HL-60/S4 treated with phorbol 12-myristate 13-acetate at 8.2 ng/mL for 4 days and 3 days (cell line): ENCODE measurements around the gene CNTRL.
"Not testable (repeated sequence)": the region's sequence is repeated elsewhere in the genome, so short reads cannot be mapped to it uniquely, and the experiment has no call there.

ENCODE experiments used
- in situ Hi-C: fragments of 300-500 bp; cut with MboI; formaldehyde crosslinking; loops from 2 replicates; pipeline ENCODE4 v1.15.0; 2022; ENCODE audit warnings: low sequenced_read_pairs

CNTRL gene

DNA sequence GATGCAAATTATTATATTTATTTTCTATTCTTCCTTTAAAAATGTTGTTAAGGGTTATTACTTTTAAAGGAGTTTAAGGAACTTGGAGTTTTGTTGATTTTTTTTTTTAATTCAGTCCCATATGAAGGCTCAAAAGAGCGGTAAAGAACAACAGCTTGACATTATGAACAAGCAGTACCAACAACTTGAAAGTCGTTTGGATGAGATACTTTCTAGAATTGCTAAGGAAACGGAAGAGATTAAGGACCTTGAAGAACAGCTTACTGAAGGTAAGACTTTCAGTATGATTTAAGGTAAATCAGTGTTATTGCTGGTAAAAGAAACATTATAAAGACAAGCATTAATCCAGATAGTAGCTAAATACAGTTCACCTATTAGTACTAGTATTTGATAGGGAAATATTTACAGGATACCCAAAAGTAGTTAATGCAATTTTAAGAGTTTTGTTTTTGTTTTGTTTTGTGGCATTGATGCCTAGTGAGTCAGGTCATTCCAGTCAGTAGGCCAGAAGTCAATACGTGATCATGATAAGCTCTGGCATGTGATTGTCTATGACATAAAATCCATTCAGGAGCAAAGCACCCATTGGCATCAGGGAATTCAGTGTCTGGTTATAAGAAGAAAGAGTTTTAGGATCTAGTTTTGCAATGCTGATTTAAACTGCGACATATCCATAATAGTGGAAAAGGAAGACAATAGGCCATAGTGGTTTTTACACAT is 49.2 kb downstream of the CNTRL start:
- in situ Hi-C loops = no loop called here

GRCh38 chr9:121125590-121125989 is 50.8 kb downstream of the CNTRL start:
- in situ Hi-C loops = no loop called here

- in situ Hi-C loops = not testable (repeated sequence)
Observed at GRCh38 chr9:121129384-121129783, 54.6 kb downstream of the CNTRL start.

DNA sequence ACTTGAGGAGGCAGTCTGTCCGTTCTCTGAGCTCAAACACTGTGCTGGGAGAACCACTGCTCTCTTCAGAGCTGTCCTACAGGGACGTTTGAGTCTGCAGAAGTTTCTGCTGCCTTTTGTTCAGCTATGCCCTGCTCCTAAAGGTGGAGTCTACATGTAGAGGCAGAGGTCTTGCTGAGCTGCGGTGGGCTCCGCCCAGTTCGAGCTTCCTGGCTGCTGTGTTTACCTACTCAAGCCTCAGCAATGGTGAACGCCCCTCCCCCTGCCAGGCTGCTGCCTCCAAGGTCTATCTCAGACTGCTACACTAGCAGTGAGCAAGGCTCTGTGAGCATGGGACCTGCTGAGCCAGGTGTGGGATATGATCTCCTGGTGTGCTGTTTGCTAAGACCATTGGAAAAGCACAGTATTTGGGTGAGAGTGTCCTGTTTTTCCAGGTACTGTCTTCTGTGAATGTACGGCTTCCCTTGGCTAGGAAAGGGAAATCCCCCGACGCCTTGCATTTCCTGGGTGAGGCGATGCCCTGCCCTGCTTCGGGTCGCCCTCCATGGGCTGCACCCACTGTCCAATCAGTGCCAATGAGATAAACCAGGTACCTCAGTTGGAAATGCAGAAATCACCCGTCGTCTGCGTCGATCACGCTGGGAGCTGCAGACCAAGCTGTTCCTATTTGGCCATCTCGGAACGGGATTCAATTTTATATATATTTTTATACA is 58.5 kb downstream of the CNTRL start:
- in situ Hi-C loops = no loop called here

GRCh38 chr9:121135642-121136041 is 60.9 kb downstream of the CNTRL start:
- in situ Hi-C loops = no loop called here

DNA sequence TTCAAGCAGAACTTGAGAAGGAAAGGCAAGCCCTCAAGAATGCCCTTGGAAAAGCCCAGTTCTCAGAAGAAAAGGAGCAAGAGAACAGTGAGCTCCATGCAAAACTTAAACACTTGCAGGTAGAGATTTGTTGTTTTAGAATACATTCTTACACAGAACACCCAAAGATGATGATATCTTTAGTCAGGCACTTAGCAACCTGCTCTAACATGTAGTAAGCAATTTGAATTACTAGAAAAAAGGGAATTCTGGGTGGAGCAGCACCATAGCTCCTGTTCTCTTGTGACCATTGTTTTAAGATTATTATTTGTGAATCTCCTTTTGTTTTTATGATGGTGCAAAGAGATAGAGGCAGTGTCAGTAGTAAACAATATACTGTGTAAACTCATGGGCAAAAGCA is 63.8 kb downstream of the CNTRL start:
- in situ Hi-C loops = no loop called here

DNA sequence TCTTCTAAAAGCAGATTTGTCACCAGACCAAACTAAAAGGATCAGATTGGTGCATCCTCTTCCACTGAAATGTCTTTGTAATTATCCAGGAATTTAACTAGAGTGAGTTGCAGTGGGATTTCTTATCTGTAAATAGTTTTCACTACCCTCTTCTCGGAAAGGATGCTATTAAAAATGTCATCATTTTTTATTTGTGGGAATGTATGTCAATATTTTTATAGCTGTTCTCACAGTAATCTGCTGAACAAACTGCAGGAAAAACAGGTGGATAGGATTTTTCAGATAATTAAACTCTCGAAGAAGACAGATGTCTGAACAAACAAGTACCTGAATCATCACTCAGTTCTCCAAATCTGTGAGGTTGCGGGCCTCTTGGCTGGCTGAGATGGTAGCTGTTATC is 64.2 kb downstream of the CNTRL start:
- in situ Hi-C loops = no loop called here

DNA sequence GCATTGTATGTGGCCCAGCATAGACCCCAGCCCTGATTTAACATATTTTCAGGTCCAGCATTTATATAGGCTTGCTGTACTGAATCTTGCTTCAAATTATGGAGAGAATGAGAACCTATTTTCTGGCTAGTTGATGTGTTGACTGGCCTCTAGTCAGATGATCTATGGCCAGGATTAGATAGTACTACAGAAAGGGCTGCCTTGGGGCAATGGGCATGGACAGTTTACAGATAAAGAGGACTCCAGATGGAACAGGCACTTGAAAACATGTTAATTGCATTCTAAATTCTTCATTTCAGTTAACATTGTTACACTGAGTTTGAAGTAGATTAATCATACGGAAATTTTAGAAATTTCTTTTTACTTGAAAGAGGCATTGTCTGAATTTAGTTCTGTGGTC is 65.4 kb downstream of the CNTRL start:
- in situ Hi-C loops = no loop called here

GRCh38 chr9:121141306-121141705 is 66.6 kb downstream of the CNTRL start:
- in situ Hi-C loops = no loop called here

GRCh38 chr9:121141706-121142105 is 67.0 kb downstream of the CNTRL start:
- in situ Hi-C loops = no loop called here

DNA sequence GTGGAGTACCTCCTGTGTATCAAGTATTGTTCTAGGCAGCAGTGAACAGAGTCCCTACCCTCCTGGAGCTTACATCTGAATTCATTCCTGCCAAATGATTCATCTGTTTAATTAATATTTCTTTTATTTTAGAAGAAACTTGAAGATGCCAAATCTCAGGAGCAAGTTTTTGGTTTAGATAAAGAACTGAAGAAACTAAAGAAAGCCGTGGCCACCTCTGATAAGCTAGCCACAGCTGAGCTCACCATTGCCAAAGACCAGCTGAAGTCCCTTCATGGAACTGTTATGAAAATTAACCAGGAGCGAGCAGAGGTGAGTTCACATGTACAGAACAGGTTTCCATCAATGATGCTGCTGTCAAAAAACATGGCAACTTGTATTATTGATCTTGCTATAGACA is 69.0 kb downstream of the CNTRL start:
- in situ Hi-C loops = no loop called here

GRCh38 chr9:121144482-121144881 is 69.7 kb downstream of the CNTRL start:
- in situ Hi-C loops = no loop called here

DNA sequence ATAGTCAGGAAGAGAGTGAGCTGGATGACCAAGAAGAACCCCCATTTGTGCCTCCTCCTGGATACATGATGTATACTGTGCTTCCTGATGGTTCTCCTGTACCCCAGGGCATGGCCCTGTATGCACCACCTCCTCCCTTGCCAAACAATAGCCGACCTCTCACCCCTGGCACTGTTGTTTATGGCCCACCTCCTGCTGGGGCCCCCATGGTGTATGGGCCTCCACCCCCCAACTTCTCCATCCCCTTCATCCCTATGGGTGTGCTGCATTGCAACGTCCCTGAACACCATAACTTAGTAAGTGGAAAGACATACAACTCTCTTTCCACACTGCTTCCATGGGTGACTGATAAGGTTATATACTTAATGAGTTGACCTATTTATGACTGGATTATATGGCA is 75.4 kb downstream of the CNTRL start:
- in situ Hi-C loops = no loop called here

DNA sequence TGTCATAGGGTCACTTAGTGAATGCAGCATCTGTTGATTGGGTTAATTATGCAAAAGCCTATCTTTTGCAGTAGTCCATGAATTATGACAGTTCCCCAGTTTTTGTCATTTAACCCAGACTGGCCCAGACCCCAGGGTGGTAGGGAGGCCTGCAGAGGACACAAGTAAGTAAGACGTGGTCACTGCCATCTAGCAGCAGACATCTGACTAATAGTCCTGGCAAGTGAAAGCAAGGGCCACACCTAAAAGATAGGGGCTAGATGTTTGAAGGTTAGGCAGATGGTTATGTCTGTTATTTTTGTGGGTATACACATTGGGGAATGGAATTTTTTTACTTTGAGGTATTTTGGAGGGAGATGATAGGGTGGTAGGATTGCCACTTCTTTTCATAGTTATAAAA is 78.9 kb downstream of the CNTRL start:
- in situ Hi-C loops = no loop called here

- in situ Hi-C loops = no loop called here
Observed at GRCh38 chr9:121154782-121155181, 80.0 kb downstream of the CNTRL start.

DNA sequence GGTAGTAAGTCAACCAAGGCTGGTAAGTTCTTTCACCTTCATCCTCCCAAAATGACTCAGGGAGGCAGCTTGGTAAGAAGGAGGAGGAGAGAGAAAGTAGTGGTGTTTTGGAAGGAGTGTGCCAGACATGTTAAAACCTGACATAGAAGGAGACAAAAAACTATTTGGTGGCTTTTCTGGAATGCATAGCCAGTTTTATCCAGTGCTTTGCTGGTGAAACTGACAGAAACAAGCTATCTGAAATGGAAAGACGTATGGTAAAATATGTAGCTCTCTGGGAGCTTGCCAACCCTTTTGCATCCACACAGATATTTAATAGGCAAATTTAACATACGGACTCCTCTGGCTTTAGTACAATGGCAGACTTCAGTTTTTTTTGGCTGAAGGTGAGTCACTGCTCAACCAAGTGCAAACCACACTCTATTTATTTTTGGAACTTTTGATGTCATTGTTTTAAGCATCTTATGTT is 81.5 kb downstream of the CNTRL start:
- in situ Hi-C loops = no loop called here

DNA sequence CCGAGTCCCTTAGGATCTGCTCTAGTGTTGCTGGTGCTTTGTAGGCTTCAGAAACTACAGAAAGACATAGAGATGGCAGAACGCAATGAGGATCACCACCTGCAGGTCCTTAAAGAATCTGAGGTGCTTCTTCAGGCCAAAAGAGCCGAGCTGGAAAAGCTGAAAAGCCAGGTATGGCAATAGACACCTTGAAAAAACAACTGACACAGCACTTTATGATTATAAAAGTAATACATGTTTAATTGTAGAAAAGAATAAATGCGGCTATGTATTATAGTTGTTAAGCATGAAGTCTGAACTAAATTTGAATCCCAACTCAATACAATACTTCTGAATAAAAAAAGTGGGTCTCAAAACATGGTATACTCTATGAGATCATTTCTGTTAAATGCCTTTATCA is 83.2 kb downstream of the CNTRL start:
- in situ Hi-C loops = no loop called here

DNA sequence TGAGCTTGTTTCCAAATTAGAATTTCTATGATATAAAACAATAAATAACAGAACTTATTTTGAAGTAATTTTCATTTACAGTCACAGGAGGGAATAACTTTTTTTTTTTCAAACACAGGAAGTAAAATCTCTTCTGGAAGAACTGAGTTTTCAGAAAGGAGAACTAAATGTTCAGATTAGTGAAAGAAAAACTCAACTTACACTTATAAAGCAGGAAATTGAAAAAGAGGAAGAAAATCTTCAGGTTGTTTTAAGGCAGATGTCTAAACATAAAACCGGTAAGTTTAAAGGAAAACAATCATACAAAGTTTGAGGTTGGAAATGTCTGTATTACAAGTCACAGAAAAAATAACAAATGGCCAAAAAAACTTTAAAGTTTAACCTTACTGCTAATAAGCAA is 85.3 kb downstream of the CNTRL start:
- in situ Hi-C loops = no loop called here

- in situ Hi-C loops = no loop called here
Observed at GRCh38 chr9:121168052-121168451, 93.3 kb downstream of the CNTRL start.

DNA sequence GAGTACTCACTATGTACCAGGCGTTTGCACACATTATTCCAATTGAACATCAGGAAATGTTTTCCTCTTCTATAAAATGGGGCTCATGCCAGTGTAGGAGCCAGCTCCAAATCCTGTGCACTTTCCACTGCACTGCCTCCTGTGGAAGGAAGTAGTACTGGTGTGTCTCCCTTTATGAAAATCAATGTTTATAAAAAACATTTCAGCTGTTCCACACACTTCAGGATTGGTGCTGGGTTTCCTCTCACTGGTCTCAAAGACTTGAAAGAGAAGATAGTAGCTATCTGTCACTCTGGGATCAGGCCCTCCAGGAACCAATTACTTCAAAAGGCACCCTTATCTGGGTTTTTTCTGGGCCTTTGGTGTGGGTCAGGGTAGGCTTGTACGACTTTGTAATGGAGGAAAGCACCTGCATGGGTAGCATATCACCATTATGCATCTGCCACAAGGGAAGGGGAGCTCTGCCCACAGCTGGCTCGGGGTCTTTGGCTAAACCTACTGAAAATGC is 94.4 kb downstream of the CNTRL start:
- in situ Hi-C loops = no loop called here

DNA sequence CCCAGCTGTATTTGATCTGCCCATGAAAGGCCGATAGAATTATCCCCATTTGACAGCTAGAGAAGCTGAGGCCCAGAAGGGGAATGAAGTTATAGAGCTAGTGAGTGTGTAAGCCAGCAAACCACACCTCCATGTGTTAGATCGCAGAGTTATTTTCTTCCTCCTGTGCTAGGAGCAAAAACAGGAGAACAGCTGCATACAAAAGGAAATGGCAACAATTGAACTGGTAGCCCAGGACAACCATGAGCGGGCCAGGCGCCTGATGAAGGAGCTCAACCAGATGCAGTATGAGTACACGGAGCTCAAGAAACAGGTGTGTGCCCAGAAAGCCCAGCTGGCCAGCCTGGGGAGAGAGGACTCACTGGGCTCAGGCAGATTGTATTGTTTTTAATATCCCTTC is 96.5 kb downstream of the CNTRL start:
- in situ Hi-C loops = no loop called here

DNA sequence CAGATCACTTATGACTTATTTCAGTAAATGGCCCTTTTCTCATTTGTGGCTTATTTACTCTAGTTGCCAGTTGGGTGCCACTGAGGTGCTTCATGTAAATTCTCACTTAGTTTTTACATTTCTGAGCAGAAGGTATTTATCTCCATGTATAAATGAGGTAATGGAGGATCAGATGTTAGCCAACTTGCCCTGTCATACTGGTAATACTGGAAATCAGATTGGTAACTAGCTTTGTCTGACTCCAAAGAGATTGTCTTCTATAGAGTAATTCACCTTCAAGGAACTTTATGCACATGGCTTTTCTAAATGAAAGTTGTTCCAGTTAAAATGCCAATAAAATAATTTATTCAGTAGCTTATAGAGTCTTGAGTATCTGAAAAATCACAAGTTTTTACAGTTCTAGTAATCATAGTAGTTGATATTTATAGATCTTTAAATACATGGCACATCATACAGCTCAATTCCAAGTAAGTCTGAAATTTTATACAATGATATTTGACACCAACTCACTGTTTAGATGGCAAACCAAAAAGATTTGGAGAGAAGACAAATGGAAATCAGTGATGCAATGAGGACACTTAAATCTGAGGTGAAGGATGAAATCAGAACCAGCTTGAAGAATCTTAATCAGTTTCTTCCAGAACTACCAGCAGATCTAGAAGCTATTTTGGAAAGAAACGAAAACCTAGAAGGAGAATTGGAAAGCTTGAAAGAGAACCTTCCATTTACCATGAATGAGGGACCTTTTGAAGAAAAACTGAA is 98.2 kb downstream of the CNTRL start:
- in situ Hi-C loops = no loop called here
